ENCODE results near the gene PLCL1. TPM values are rescaled to one million over a fixed set of nuclear protein-coding genes. Genes with fewer than 3 reads are reported as not detected.

Gene PLCL1
- polyA plus RNA-seq, 1 experiment = 0.09 TPM

- ChIA-PET POLR2A (no interaction called here), CTCF (interaction anchor here (0.9 to 1.5 kb wide), 3 partner anchors 8 to 79 kb away, joined by 3 to 5 read pairs (median 3); no protein-coding TSS in a partner anchor)
Measured at GRCh38 chr2:197779261-197779660, 25.1 kb upstream of the PLCL1 start.

GRCh38 chr2:197782126-197782525 is 22.3 kb upstream of the PLCL1 start:
- DNase-seq (ENCODE audit: low read depth) = no peak
- peaks cover 5% of the 10 kb centered on the region for H3K27me3 ChIP-seq (ENCODE audit: control insufficient read depth, insufficient read depth, low read length)
- ChIA-PET CTCF (interaction anchor here (1.2 to 1.9 kb wide), 3 partner anchors 12 to 75 kb away, joined by 3 to 6 read pairs (median 5); no protein-coding TSS in a partner anchor), POLR2A (no interaction called here)
- H3K36me3 ChIP-seq (ENCODE audit: control insufficient read depth, insufficient read depth, low read length) = no peaks in the 10 kb centered on the region
- TF ChIP-seq CTCF (IDR thresholded peaks at IDR 0.05; ENCODE audit: insufficient read depth, low read depth, low read length) = no peak
- no peak overlapping the region for H3K4me3 ChIP-seq (ENCODE audit: low read depth, low read length)

More at GRCh38 chr2:197779261-197779660, 25.1 kb upstream of the PLCL1 start:
- TF ChIP-seq CTCF (IDR thresholded peaks at IDR 0.05; ENCODE audit: insufficient read depth, low read depth, low read length) = no peak
- DNase-seq (ENCODE audit: low read depth) = no peak
- Histone ChIP-seq H3K36me3 (ENCODE audit: control insufficient read depth, insufficient read depth, low read length) (no peaks in the 10 kb centered on the region), H3K4me3 (ENCODE audit: low read depth, low read length) (no peak overlapping the region), H3K27me3 (ENCODE audit: control insufficient read depth, insufficient read depth, low read length) (no peaks in the 10 kb centered on the region)

- no peak for TF ChIP-seq CTCF (IDR thresholded peaks at IDR 0.05; ENCODE audit: insufficient read depth, low read depth, low read length)
- DNase-seq (ENCODE audit: low read depth) = no peak
- no peaks in the 10 kb centered on the region for H3K36me3 ChIP-seq (ENCODE audit: control insufficient read depth, insufficient read depth, low read length)
- CTCF ChIA-PET = no interaction called here
- peaks cover 6% of the 10 kb centered on the region for H3K27me3 ChIP-seq (ENCODE audit: control insufficient read depth, insufficient read depth, low read length)
- POLR2A ChIA-PET = no interaction called here
- no peak within 1 kb of the TSS; the same call in 1 of the 2 replicates for H3K4me3 ChIP-seq (ENCODE audit: low read depth, low read length)
Measured at GRCh38 chr2:197784956-197785941, 19.1 kb upstream of the PLCL1 start, which contains the start of gene BOLL. Gene BOLL (minus strand): TSS chr2:197785319. CDS start chr2:197781850, 3,469 bp downstream.

- no peak for DNase-seq (ENCODE audit: low read depth)
- POLR2A ChIA-PET = no interaction called here
- CTCF ChIA-PET = interaction anchor here (1.7 kb wide), 1 partner anchor 7 kb away, joined by 5 read pairs; no protein-coding TSS in a partner anchor
- peak overlapping the region; percentile 2; the same call in 1 of the 2 replicates for H3K4me3 ChIP-seq (ENCODE audit: low read depth, low read length)
- no peaks in the 10 kb centered on the region for H3K36me3 ChIP-seq (ENCODE audit: control insufficient read depth, insufficient read depth, low read length)
- TF ChIP-seq CTCF (IDR thresholded peaks at IDR 0.05; ENCODE audit: insufficient read depth, low read depth, low read length) = peak; percentile 58
- peaks cover 6% of the 10 kb centered on the region for H3K27me3 ChIP-seq (ENCODE audit: control insufficient read depth, insufficient read depth, low read length)
Measured at GRCh38 chr2:197786010-197786877, 18.1 kb upstream of the PLCL1 start.
